HepG2 (cell line): ENCODE data around the gene NRSN2. TPM values are rescaled to one million over a fixed set of nuclear protein-coding genes. Genes with fewer than 3 reads are reported as not detected.

Experiments used
- ATF6 ChIP-seq: sonication (generic); formaldehyde crosslinking; conservative IDR thresholded peaks from 2 replicates; pipeline ENCODE4 v1.4.0; 2020; ENCODE audit warnings: missing genetic modification reagents
- CSRNP1 ChIP-seq: sonication (generic); formaldehyde crosslinking; IDR thresholded peaks from 2 replicates; pipeline ENCODE4 v1.8.1; 2023; ENCODE audit warnings: mild to moderate bottlenecking, missing genetic modification reagents
- E2F2 ChIP-seq: sonication (generic); formaldehyde crosslinking; IDR thresholded peaks from 2 replicates; pipeline ENCODE4 v1.4.0; 2020; ENCODE audit warnings: missing genetic modification reagents, borderline replicate concordance
- EP300 ChIP-seq, 3 experiments: sonication (generic) in 1 of 3; formaldehyde crosslinking in 1 of 3; IDR thresholded peaks; 2 replicates each; pipeline versions ENCODE4 v1.5.1 to v1.6.1; 2011 to 2020; ENCODE audit warnings: low read depth in 2 of 3, low read length in 2 of 3, borderline replicate concordance in 1 of 3, improper control_type of control experiment in 1 of 3, mild to moderate bottlenecking in 1 of 3, missing genetic modification reagents in 1 of 3, moderate library complexity in 1 of 3
- HBP1 ChIP-seq: IDR thresholded peaks from 2 replicates; pipeline ENCODE4 v1.6.1; 2016; ENCODE audit warnings: low read depth, control low read depth
- HMGA1 ChIP-seq: sonication (generic); formaldehyde crosslinking; conservative IDR thresholded peaks from 2 replicates; pipeline ENCODE4 v1.4.0; 2020; ENCODE audit warnings: missing genetic modification reagents
- MLXIP ChIP-seq: sonication (generic); formaldehyde crosslinking; IDR thresholded peaks from 2 replicates; pipeline ENCODE4 v1.9.0; 2021; ENCODE audit warnings: missing genetic modification reagents, borderline replicate concordance
- NR3C1 ChIP-seq: sonication (generic); formaldehyde crosslinking; IDR thresholded peaks from 2 replicates; pipeline ENCODE4 v1.4.0; 2020; ENCODE audit warnings: missing genetic modification reagents
- SKI ChIP-seq: fragments of 450-650 bp; IDR thresholded peaks from one replicate; pipeline ENCODE4 v1.6.1; 2018; ENCODE audit warnings: mild to moderate bottlenecking; ENCODE audit not compliant: partially characterized antibody
- TEAD3 ChIP-seq: optimal IDR thresholded peaks from 2 replicates; pipeline ENCODE3; 2016; ENCODE audit warnings: borderline replicate concordance
- ZBTB26 ChIP-seq: IDR thresholded peaks from 2 replicates; pipeline ENCODE4 v1.6.1; 2016; ENCODE audit warnings: missing compliant biosample characterization, missing genetic modification reagents, borderline replicate concordance
- ZFP36L1 ChIP-seq: sonication (generic); formaldehyde crosslinking; IDR thresholded peaks from 2 replicates; pipeline ENCODE4 v1.8.0; 2022; ENCODE audit warnings: mild to moderate bottlenecking, missing genetic modification reagents, moderate library complexity
- ZNF225 ChIP-seq: sonication (generic); formaldehyde crosslinking; IDR thresholded peaks from 2 replicates; pipeline ENCODE4 v1.4.0; 2020; ENCODE audit warnings: mild to moderate bottlenecking, missing genetic modification reagents
- ZNF501 ChIP-seq: sonication (generic); formaldehyde crosslinking; IDR thresholded peaks from 2 replicates; pipeline ENCODE4 v1.5.1; 2020; ENCODE audit warnings: mild to moderate bottlenecking, moderate library complexity, missing genetic modification reagents
- ZNF557 ChIP-seq: sonication (generic); formaldehyde crosslinking; IDR thresholded peaks from 2 replicates; pipeline ENCODE4 v1.4.0; 2020; ENCODE audit warnings: missing genetic modification reagents
- ZNF670 ChIP-seq: sonication (generic); formaldehyde crosslinking; IDR thresholded peaks from 2 replicates; pipeline ENCODE4 v1.8.0; 2022; ENCODE audit warnings: mild to moderate bottlenecking, missing genetic modification reagents, borderline replicate concordance
- polyA plus RNA-seq, 8 experiments: library from polyadenylated mRNA; depleted of rRNA in 3 of 8; stranded (reverse) in 7 of 8; unstranded in 1 of 8; fragments of >200 nt; fragmentation: Illumina TruSeq in 4 of 8; extraction: Trizol in 4 of 8; gene quantifications; 2 replicates each; pipeline versions ENCODE4 v1.2.1 to v1.2.3, GENCODE V29; 2011 to 2016; ENCODE audit warnings: low read depth in 4 of 8, missing spikeins in 1 of 8, mixed read lengths in 1 of 8; ENCODE audit not compliant: insufficient read depth in 1 of 8
- total RNA-seq, 5 experiments: library from RNA; depleted of rRNA; stranded (reverse); fragments of >200 nt; fragmentation: Illumina TruSeq; extraction: Trizol; gene quantifications; 2 replicates each; pipeline ENCODE4 v1.2.3, GENCODE V29; 2016; ENCODE audit warnings: low read depth in 1 of 5

The NRSN2 gene
- total and polyA plus RNA-seq, 2 of the 13 experiments (the other 11 are each of a cell fraction or from before 2014, with no cell fraction given), result 32.3 to 49.4 TPM

GRCh38 chr20:309841-310644, 36.9 kb upstream of the NRSN2 start (continued):
- TF ChIP-seq E2F2 (CRISPR knock-in tag) (no peak), EP300 (IDR thresholded peaks at IDR 0.05; ENCODE audit: low read depth in 2 of 2, low read length in 2 of 2) (0 out of 4 replicates have a peak, but pooled peaks of 1 of the 2 experiments have one; percentile 7), EP300 (CRISPR knock-in tag; IDR thresholded peaks at IDR 0.05; ENCODE audit: borderline replicate concordance) (no peak; the same call in 1 of the 2 replicates), MLXIP (CRISPR knock-in tag) (no peak), ATF6 (0 out of 2 replicates have a peak, but pooled peaks have one; percentile 32), ZNF557 (CRISPR knock-in tag) (no peak), NR3C1 (CRISPR knock-in tag) (no peak), ZNF670 (CRISPR knock-in tag) (peak; percentile 72; the same call in 1 of the 2 replicates), SKI (no peak), HBP1 (CRISPR knock-in tag) (no peak), ZNF225 (no peak), TEAD3 (CRISPR knock-in tag) (peak; percentile 62), ZFP36L1 (CRISPR knock-in tag) (peak; percentile 63; the same call in 1 of the 2 replicates), HMGA1 (CRISPR knock-in tag) (no peak), ZBTB26 (CRISPR knock-in tag) (peak; percentile 64; the same call in 1 of the 2 replicates), CSRNP1 (CRISPR knock-in tag) (peak; percentile 76; the same call in 1 of the 2 replicates), ZNF501 (CRISPR knock-in tag) (peak; percentile 84)
